ENCODE measurements around the gene SKAP2. TPM values are rescaled to one million over a fixed set of nuclear protein-coding genes. Genes with fewer than 3 reads are reported as not detected.
A peak's percentile ranks its signal among the peaks of the same experiment; 100 is the strongest.

SKAP2 gene
- total RNA-seq, 1 experiment from 2014 or later: 66.8 TPM

DNA sequence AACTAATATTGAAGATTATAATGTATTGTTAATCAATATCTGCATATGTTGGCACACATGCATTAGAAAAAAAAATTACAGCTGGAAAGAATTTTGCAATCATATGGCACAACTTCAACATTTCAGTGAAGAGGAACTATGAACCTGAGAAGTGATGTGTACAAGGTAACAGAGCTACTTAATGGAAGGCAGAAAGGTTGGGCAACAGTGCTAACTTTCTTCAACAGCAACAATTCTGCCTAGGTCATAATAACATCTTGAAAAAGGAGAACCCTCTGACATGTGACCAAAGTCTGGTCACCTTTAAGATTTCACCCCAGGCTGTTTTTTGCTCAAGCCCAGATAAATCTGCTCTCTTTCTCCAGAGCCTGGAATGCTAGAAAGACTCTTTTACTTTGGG is 47.9 kb upstream of the SKAP2 start:
- Histone ChIP-seq H3K4me1 (ENCODE audit: control insufficient read depth, insufficient read depth, low read length) (no peaks in the 10 kb centered on the region), H3K9me3 (ENCODE audit: control insufficient read depth, insufficient read depth, low read depth, low read length) (no peaks in the 10 kb centered on the region), H3K4me3 (ENCODE audit: low read depth in 2 of 2, low read length in 2 of 2) (no peak overlapping the region), H3K36me3 (ENCODE audit: control insufficient read depth, insufficient read depth, low read length) (no peaks in the 10 kb centered on the region), H3K27ac (ENCODE audit: low read length) (no peak overlapping the region), H3K27me3 (ENCODE audit: control insufficient read depth, insufficient read depth, low read length) (no peaks in the 10 kb centered on the region; the same call in 1 of the 2 replicates)
- no TSS peak for BruUV-seq (replicated peaks)
- in situ Hi-C loops (cut with HindIII; ENCODE audit: low pct_unique_long_range_greater_than_20kb, low sequenced_read_pairs): no loop called here
- CTCF ChIA-PET: no interaction called here
- intact Hi-C loops (cut with micrococcal nuclease; ENCODE audit: unreplicated experiment): no loop called here
- TF ChIP-seq, protein P1, sequence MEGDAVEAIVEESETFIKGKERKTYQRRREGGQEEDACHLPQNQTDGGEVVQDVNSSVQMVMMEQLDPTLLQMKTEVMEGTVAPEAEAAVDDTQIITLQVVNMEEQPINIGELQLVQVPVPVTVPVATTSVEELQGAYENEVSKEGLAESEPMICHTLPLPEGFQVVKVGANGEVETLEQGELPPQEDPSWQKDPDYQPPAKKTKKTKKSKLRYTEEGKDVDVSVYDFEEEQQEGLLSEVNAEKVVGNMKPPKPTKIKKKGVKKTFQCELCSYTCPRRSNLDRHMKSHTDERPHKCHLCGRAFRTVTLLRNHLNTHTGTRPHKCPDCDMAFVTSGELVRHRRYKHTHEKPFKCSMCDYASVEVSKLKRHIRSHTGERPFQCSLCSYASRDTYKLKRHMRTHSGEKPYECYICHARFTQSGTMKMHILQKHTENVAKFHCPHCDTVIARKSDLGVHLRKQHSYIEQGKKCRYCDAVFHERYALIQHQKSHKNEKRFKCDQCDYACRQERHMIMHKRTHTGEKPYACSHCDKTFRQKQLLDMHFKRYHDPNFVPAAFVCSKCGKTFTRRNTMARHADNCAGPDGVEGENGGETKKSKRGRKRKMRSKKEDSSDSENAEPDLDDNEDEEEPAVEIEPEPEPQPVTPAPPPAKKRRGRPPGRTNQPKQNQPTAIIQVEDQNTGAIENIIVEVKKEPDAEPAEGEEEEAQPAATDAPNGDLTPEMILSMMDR (IDR thresholded peaks at IDR 0.05): no peak
- no peak for TF ChIP-seq SIN3A (IDR thresholded peaks at IDR 0.05; ENCODE audit: borderline replicate concordance, insufficient read depth, low read depth, low read length)
- TF ChIP-seq, protein P2, sequence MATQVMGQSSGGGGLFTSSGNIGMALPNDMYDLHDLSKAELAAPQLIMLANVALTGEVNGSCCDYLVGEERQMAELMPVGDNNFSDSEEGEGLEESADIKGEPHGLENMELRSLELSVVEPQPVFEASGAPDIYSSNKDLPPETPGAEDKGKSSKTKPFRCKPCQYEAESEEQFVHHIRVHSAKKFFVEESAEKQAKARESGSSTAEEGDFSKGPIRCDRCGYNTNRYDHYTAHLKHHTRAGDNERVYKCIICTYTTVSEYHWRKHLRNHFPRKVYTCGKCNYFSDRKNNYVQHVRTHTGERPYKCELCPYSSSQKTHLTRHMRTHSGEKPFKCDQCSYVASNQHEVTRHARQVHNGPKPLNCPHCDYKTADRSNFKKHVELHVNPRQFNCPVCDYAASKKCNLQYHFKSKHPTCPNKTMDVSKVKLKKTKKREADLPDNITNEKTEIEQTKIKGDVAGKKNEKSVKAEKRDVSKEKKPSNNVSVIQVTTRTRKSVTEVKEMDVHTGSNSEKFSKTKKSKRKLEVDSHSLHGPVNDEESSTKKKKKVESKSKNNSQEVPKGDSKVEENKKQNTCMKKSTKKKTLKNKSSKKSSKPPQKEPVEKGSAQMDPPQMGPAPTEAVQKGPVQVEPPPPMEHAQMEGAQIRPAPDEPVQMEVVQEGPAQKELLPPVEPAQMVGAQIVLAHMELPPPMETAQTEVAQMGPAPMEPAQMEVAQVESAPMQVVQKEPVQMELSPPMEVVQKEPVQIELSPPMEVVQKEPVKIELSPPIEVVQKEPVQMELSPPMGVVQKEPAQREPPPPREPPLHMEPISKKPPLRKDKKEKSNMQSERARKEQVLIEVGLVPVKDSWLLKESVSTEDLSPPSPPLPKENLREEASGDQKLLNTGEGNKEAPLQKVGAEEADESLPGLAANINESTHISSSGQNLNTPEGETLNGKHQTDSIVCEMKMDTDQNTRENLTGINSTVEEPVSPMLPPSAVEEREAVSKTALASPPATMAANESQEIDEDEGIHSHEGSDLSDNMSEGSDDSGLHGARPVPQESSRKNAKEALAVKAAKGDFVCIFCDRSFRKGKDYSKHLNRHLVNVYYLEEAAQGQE (IDR thresholded peaks at IDR 0.05; ENCODE audit: insufficient read depth in 1 of 2, low read depth in 2 of 2, low read length in 1 of 2): no peak
- TF ChIP-seq TCF7L2 (IDR thresholded peaks at IDR 0.05; ENCODE audit: low read depth, low read length): no peak
- ATAC-seq: no peak
- POLR2A ChIA-PET: interaction anchor here (0.6 kb wide), 1 partner anchor 50 kb away, joined by 9 read pairs; no protein-coding TSS in a partner anchor
- no peak for DNase-seq (ENCODE audit: low read depth, low spot score)

DNA sequence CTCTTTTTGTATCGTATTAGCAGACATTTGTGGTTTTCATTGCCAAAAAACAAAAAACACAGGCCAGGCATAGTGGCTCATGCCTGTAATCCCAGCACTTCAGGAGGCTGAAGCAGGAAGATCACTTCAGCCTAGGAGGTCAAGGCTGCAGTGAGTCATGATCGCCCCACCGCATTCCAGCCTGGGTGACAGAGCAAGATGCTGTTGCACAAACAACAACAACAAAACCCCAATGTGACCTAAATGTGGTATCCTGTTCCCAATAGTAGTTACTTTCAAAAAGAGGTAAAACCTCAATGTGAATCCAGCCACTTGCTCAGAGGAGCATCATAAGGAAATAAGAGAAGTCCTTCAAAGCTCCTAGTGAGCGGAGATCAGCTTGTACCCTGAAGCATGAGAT is 45.8 kb upstream of the SKAP2 start:
- peak; percentile 38 for DNase-seq (ENCODE audit: low read depth, low spot score)
- Histone ChIP-seq H3K4me1 (ENCODE audit: control insufficient read depth, insufficient read depth, low read length) (no peaks in the 10 kb centered on the region), H3K27me3 (ENCODE audit: control insufficient read depth, insufficient read depth, low read length) (no peaks in the 10 kb centered on the region), H3K36me3 (ENCODE audit: control insufficient read depth, insufficient read depth, low read length) (no peaks in the 10 kb centered on the region), H3K27ac (ENCODE audit: low read length) (no peak overlapping the region), H3K4me3 (ENCODE audit: low read depth in 2 of 2, low read length in 2 of 2) (no peak overlapping the region), H3K9me3 (ENCODE audit: control insufficient read depth, insufficient read depth, low read depth, low read length) (no peaks in the 10 kb centered on the region)
- ATAC-seq: peak; percentile 69
- in situ Hi-C loops (cut with HindIII; ENCODE audit: low pct_unique_long_range_greater_than_20kb, low sequenced_read_pairs): no loop called here
- TF ChIP-seq, protein P1 (IDR thresholded peaks at IDR 0.05): no peak
- TF ChIP-seq SIN3A (IDR thresholded peaks at IDR 0.05; ENCODE audit: borderline replicate concordance, insufficient read depth, low read depth, low read length): no peak
- TF ChIP-seq POLR2AphosphoS5 (IDR thresholded peaks at IDR 0.05; ENCODE audit: low read depth, low read length): no peak
- POLR2A ChIA-PET: interaction anchor here (1.1 kb wide), 1 partner anchor 12 kb away, joined by 3 read pairs; no protein-coding TSS in a partner anchor
- intact Hi-C loops (cut with micrococcal nuclease; ENCODE audit: unreplicated experiment): no loop called here
- no TSS peak for BruUV-seq (replicated peaks)
- CTCF ChIA-PET: no interaction called here

Measured in Panc1 (cell line).